ENCODE measurements around the gene CCDC12.

CCDC12 gene

DNA sequence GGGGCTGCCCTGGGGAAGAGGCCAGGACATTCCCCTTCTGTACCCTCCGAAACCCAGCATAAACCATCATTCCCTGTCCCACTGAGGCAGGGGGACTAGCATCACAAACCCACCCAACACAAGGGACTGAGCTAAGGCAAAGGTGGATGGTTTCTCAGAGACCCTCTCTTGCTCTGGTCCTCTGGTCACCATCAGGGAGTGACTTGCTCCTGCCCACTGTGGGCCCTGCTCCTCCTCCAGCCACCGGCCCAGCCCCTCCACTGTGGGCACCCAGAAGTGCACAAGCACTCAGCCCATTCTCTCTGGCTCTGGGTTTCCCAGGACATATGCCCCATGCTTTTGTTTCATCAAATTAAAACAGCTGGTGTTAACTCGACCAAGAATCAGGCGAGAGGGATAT is 54.1 kb downstream of the CCDC12 start (continued):
- TF ChIP-seq, protein P1, sequence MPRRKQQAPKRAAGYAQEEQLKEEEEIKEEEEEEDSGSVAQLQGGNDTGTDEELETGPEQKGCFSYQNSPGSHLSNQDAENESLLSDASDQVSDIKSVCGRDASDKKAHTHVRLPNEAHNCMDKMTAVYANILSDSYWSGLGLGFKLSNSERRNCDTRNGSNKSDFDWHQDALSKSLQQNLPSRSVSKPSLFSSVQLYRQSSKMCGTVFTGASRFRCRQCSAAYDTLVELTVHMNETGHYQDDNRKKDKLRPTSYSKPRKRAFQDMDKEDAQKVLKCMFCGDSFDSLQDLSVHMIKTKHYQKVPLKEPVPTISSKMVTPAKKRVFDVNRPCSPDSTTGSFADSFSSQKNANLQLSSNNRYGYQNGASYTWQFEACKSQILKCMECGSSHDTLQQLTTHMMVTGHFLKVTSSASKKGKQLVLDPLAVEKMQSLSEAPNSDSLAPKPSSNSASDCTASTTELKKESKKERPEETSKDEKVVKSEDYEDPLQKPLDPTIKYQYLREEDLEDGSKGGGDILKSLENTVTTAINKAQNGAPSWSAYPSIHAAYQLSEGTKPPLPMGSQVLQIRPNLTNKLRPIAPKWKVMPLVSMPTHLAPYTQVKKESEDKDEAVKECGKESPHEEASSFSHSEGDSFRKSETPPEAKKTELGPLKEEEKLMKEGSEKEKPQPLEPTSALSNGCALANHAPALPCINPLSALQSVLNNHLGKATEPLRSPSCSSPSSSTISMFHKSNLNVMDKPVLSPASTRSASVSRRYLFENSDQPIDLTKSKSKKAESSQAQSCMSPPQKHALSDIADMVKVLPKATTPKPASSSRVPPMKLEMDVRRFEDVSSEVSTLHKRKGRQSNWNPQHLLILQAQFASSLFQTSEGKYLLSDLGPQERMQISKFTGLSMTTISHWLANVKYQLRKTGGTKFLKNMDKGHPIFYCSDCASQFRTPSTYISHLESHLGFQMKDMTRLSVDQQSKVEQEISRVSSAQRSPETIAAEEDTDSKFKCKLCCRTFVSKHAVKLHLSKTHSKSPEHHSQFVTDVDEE (CRISPR knock-in tag; IDR thresholded peaks at IDR 0.05) = no peak

GRCh38 chr3:46921871-46922271 is 54.7 kb downstream of the CCDC12 start:
- no peak for TF ChIP-seq ISL1 (CRISPR knock-in tag; IDR thresholded peaks at IDR 0.05)
- no peak for ATAC-seq

- TF ChIP-seq ISL1 (CRISPR knock-in tag; IDR thresholded peaks at IDR 0.05) (no peak), ZFP30 (CRISPR knock-in tag; IDR thresholded peaks at IDR 0.05) (no peak), POU6F1 (CRISPR knock-in tag; IDR thresholded peaks at IDR 0.05; ENCODE audit: borderline replicate concordance, low read depth) (no peak), CSDC2 (CRISPR knock-in tag; IDR thresholded peaks at IDR 0.05) (no peak), ZNF565 (CRISPR knock-in tag; conservative IDR thresholded peaks at IDR 0.05; ENCODE audit: low read depth) (no peak), TCF4 (CRISPR knock-in tag; IDR thresholded peaks at IDR 0.05; ENCODE audit: borderline replicate concordance) (no peak), ARNTL (CRISPR knock-in tag; IDR thresholded peaks at IDR 0.05; ENCODE audit: borderline replicate concordance, low read depth) (no peak)
- ATAC-seq = no peak
Observed at GRCh38 chr3:46921041-46921440, 55.5 kb downstream of the CCDC12 start.

GRCh38 chr3:46918634-46919033 is 57.9 kb downstream of the CCDC12 start:
- TF ChIP-seq TOX (CRISPR knock-in tag; IDR thresholded peaks at IDR 0.05; ENCODE audit: borderline replicate concordance) = no peak
- TF ChIP-seq ISL1 (CRISPR knock-in tag; IDR thresholded peaks at IDR 0.05) = no peak
- no peak for TF ChIP-seq GLIS3 (CRISPR knock-in tag; IDR thresholded peaks at IDR 0.05)
- TF ChIP-seq SNAI2 (CRISPR knock-in tag; IDR thresholded peaks at IDR 0.05) = no peak
- no peak for TF ChIP-seq CSDC2 (CRISPR knock-in tag; IDR thresholded peaks at IDR 0.05)
- no peak for TF ChIP-seq OSR1 (CRISPR knock-in tag; IDR thresholded peaks at IDR 0.05)
- no peak for TF ChIP-seq TCF4 (CRISPR knock-in tag; IDR thresholded peaks at IDR 0.05; ENCODE audit: borderline replicate concordance)
- no peak for TF ChIP-seq ZNF70 (CRISPR knock-in tag; IDR thresholded peaks at IDR 0.05)
- TF ChIP-seq ZFP30 (CRISPR knock-in tag; IDR thresholded peaks at IDR 0.05) = no peak
- TF ChIP-seq BACH2 (CRISPR knock-in tag; IDR thresholded peaks at IDR 0.05; ENCODE audit: borderline replicate concordance) = no peak
- TF ChIP-seq PATZ1 (CRISPR knock-in tag; IDR thresholded peaks at IDR 0.05; ENCODE audit: borderline replicate concordance) = no peak
- no peak for TF ChIP-seq CSRNP3 (CRISPR knock-in tag; IDR thresholded peaks at IDR 0.05)
- TF ChIP-seq ZFP3 (CRISPR knock-in tag; IDR thresholded peaks at IDR 0.05) = no peak
- TF ChIP-seq ARNTL (CRISPR knock-in tag; IDR thresholded peaks at IDR 0.05; ENCODE audit: borderline replicate concordance, low read depth) = no peak
- no peak for TF ChIP-seq RARB (CRISPR knock-in tag; IDR thresholded peaks at IDR 0.05)
- TF ChIP-seq PPARA (CRISPR knock-in tag; IDR thresholded peaks at IDR 0.05; ENCODE audit: borderline replicate concordance) = no peak
- no peak for ATAC-seq

GRCh38 chr3:46918202-46918601 is 58.3 kb downstream of the CCDC12 start:
- no peak for ATAC-seq
- TF ChIP-seq, protein P1 (CRISPR knock-in tag; IDR thresholded peaks at IDR 0.05) = no peak
- TF ChIP-seq ZNF565 (CRISPR knock-in tag; conservative IDR thresholded peaks at IDR 0.05; ENCODE audit: low read depth) = no peak
- no peak for TF ChIP-seq ISL1 (CRISPR knock-in tag; IDR thresholded peaks at IDR 0.05)
- TF ChIP-seq, protein P2, sequence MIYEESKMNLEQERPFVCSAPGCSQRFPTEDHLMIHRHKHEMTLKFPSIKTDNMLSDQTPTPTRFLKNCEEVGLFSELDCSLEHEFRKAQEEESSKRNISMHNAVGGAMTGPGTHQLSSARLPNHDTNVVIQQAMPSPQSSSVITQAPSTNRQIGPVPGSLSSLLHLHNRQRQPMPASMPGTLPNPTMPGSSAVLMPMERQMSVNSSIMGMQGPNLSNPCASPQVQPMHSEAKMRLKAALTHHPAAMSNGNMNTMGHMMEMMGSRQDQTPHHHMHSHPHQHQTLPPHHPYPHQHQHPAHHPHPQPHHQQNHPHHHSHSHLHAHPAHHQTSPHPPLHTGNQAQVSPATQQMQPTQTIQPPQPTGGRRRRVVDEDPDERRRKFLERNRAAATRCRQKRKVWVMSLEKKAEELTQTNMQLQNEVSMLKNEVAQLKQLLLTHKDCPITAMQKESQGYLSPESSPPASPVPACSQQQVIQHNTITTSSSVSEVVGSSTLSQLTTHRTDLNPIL (CRISPR knock-in tag; IDR thresholded peaks at IDR 0.05; ENCODE audit: low read depth) = no peak
- TF ChIP-seq PATZ1 (CRISPR knock-in tag; IDR thresholded peaks at IDR 0.05; ENCODE audit: borderline replicate concordance) = no peak
- no peak for TF ChIP-seq ARNTL (CRISPR knock-in tag; IDR thresholded peaks at IDR 0.05; ENCODE audit: borderline replicate concordance, low read depth)
- TF ChIP-seq ZFP3 (CRISPR knock-in tag; IDR thresholded peaks at IDR 0.05) = no peak
- TF ChIP-seq ZFP30 (CRISPR knock-in tag; IDR thresholded peaks at IDR 0.05) = no peak
- TF ChIP-seq ZNF70 (CRISPR knock-in tag; IDR thresholded peaks at IDR 0.05) = no peak

All from SK-N-SH treated with all-trans-retinoic acid at 6 μM for 48 hours (cell line).